Neural progenitor cell (in vitro differentiated cells): ENCODE results near the gene CBLB.

Experiments
- CTCF ChIP-seq: fragments of 200-600 bp; sonication (generic); IDR thresholded peaks from 2 replicates; pipeline ENCODE4 v1.5.1; 2017; ENCODE audit warnings: antibody characterized with exemption, mild to moderate bottlenecking
- EZH2 ChIP-seq: fragments of 200-600 bp; sonication (generic); IDR thresholded peaks from 2 replicates; pipeline ENCODE4 v1.6.1; 2017; ENCODE audit warnings: antibody characterized with exemption, mild to moderate bottlenecking, moderate library complexity

- TF ChIP-seq CTCF (no peak), EZH2 (no peak)
Observed at GRCh38 chr3:105829871-105830622, 38.8 kb downstream of the CBLB start.
